ENCODE data around the gene HLF.
"Not testable (repeated sequence)": the region's sequence is repeated elsewhere in the genome, so short reads cannot be mapped to it uniquely, and the experiment has no call there.

Gene HLF

DNA sequence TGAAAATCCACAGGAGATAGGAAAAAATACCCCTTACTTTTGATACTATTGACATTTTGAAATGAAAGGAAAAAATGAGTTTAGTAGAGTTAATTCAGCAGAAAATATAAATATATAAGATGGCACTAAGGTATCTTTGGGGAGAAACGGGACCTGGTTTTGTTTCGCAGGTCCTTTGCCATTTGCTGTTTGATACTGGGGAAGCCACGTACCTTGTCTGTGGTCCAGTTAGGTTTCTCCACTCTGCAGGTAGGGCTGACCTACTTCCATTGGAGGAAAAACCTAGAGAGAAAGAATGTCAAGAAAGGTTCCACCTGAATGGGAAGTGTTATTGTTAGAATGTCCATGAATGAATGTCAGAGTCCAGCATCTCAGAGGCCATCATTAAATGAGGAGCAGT is 48.1 kb downstream of the HLF start:
- DNase-seq (ENCODE audit: low read depth), result no peak

DNA sequence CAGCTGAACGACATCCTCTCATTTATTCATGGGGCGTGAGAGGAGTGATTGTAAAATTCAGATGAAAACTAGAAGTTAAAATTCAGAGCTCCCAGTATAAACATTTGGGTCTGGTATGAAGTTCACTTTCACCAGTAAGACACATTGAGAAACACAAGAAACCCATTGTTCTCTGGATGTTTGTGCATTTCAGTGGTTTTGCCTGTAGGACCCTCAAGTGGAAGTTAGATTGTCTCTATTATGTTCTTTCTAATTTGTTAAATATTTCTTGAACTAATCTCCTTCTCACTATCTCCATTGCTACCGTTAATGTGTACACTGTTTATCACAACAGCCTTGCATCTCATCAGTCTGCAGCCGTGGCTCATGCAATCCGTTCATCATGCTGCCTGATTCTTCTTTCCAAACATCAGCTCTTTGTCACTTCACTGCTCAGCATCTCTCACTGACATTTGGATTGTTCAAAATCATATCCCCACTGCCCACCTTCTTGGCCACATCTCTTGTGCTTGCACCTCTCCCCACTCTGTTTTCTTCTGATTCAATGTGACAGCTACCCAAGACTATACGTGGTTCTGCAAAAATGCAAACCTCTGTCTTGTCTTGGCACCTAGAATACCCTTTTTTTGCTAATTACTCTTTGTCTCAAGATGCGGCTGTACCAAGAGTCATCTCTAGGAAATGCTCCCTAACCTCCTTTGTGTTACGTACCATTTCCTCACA is 49.5 kb downstream of the HLF start:
- no peak for DNase-seq (ENCODE audit: low read depth)

DNA sequence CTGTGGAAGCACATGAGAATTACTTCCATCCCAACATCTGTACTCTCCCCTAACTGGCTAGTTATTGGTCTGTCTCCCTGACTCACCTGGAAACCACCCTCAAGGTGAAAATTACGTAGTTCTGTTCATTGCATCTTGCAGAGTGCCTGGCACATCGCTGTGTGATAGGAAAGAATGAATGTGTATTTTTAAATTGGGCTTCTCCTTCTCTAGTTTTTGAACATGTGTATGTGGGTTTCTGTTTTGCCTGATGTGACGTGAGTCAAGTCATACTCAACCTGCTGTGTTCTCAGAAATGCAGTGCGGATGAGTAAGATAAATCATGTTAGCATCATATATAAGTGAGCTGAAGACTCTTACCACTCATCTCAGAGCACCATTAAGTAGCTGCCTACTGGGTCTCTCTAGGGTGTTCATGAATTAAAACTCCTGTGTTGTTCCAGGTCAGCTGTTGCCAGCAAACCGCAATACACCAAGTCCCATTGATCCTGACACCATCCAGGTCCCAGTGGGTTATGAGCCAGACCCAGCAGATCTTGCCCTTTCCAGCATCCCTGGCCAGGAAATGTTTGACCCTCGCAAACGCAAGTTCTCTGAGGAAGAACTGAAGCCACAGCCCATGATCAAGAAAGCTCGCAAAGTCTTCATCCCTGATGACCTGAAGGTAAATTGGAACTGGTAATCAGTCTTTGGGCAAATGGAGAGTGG is 50.2 kb downstream of the HLF start:
- no peak for DNase-seq (ENCODE audit: low read depth)

DNA sequence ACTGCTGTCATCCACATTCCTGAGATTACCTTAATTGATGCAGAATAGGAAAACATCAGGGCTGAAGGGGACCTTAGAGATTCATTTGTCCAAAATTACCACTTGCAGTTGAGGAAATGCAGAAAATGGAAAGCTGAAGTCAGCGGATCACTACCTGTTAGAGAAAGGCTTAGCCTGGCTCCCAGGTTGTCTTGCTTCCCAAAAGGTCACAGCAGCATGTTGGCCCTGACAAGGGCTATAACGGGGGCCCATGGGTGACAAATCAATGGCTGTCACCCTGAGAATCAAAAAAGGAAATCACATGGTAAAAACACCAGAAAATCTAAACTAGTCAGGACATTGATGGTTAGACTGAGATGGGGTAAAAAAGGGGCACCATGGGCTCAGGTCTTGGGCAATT is 51.7 kb downstream of the HLF start:
- no peak for DNase-seq (ENCODE audit: low read depth)

DNA sequence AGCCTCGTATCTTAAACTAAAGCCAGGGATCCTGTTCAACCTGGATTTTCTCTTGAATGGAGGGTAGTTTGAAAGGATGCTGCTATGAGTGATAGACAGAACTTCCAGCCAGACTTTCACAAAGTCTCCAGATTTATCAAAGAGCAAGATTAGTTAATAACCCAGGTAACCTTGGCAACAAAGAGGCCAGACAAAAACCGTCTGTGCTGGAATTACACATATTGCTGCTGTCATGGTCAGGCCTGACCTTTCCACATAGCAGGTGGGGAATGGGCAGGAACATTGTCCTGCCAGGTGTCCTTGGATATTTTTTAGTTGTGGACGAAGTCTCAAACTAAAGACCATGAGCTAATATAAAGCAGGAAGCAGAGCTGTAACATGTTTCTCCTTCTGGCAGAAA is 52.5 kb downstream of the HLF start:
- no peak for DNase-seq (ENCODE audit: low read depth)

DNA sequence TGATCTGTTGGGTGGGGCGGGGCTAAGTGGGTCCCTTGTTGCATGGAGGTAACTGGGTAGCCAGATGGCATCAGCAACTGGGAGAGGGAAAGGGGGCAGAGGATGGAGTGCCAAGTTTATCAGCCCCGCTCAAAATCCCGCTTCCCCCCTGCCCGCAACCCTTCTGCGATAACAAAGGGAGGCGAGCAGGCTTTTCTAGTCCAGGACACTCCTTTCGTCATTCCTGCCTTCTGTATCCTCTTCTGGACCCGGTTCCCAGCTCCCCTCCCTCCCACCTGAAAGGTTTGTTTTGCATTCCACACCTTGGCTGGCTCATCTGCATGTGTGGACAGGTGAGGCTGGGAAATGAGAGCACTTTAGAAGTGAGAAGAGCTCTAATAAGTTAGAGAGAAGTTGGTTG is 53.3 kb downstream of the HLF start:
- DNase-seq (ENCODE audit: low read depth), result no peak

DNA sequence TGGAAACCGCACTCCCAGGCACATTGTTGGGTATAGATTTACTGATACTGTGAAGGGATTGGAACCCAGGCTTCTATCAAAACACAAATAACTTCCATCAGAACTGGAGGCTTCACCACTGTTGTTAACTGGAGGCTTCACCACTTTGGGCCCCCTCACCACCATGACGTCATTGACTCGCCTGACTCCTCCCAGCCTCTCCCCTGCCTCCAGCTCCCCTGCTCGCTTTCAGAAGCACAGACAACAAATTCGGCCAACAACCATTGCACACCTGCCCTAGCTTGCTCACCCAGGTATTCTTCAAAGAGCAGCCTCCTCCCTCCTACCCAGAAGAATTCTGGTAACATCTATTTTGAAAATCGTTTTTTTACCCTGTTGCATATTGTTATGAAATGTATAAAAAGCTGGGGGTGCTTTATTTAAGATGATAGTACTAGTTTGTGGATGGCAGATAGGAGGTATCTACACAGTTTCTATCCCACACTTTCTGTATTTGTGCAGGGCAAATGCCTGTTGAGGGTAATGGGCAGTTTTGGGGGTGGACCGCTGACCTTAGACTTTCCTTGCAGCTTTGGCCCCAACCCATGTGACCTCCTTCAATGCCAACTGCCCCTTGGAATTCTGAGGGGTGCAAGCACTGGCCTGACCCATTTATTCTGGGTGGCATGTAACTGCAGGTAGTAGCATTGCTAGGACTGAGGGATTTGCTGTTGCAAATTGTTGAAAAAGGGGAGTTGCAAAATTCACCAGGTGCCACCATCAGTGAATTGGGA is 54.1 kb downstream of the HLF start:
- DNase-seq (ENCODE audit: low read depth), result no peak

DNA sequence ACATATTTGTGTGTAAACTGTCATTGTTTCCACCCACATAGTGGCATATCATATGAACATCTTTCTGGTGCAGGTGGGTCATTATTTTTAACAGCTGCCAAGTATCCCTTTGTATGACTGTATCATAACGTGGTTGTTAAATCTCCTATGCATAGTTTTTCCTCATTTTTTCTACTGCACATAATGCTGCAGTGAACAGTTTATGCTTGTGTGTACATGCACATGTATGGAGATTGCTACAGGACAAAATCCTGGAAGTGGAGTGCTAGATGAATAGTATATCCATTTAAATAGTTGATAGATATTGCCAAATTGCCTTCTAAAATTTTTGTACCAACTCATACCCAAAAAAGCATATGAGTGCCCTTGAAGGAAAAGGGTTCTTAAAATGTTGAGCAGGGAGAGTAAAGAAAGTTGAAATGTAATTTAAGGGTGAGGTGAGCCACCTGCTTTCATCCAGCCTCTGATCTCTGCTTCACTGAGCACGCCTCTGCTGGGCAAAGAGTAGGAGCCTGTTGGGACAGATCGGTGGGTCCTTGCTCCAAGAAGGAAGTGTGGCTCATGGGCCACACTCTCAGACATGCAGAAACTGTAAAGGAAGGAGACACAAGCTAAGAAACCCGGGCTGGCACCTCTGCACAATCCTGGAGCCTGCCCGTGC is 55.3 kb downstream of the HLF start:
- DNase-seq (ENCODE audit: low read depth), result no peak

DNA sequence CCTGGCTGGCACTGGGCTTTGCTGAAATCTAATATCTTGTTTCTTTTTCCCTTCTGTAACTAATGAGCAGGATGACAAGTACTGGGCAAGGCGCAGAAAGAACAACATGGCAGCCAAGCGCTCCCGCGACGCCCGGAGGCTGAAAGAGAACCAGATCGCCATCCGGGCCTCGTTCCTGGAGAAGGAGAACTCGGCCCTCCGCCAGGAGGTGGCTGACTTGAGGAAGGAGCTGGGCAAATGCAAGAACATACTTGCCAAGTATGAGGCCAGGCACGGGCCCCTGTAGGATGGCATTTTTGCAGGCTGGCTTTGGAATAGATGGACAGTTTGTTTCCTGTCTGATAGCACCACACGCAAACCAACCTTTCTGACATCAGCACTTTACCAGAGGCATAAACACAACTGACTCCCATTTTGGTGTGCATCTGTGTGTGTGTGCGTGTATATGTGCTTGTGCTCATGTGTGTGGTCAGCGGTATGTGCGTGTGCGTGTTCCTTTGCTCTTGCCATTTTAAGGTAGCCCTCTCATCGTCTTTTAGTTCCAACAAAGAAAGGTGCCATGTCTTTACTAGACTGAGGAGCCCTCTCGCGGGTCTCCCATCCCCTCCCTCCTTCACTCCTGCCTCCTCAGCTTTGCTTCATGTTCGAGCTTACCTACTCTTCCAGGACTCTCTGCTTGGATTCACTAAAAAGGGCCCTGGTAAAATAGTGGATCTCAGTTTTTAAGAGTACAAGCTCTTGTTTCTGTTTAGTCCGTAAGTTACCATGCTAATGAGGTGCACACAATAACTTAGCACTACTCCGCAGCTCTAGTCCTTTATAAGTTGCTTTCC is 56.0 kb downstream of the HLF start:
- DNase-seq (ENCODE audit: low read depth), result no peak

DNA sequence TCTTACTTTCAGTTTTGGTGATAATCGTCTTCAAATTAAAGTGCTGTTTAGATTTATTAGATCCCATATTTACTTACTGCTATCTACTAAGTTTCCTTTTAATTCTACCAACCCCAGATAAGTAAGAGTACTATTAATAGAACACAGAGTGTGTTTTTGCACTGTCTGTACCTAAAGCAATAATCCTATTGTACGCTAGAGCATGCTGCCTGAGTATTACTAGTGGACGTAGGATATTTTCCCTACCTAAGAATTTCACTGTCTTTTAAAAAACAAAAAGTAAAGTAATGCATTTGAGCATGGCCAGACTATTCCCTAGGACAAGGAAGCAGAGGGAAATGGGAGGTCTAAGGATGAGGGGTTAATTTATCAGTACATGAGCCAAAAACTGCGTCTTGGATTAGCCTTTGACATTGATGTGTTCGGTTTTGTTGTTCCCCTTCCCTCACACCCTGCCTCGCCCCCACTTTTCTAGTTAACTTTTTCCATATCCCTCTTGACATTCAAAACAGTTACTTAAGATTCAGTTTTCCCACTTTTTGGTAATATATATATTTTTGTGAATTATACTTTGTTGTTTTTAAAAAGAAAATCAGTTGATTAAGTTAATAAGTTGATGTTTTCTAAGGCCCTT is 56.8 kb downstream of the HLF start:
- DNase-seq (ENCODE audit: low read depth), result no peak

DNA sequence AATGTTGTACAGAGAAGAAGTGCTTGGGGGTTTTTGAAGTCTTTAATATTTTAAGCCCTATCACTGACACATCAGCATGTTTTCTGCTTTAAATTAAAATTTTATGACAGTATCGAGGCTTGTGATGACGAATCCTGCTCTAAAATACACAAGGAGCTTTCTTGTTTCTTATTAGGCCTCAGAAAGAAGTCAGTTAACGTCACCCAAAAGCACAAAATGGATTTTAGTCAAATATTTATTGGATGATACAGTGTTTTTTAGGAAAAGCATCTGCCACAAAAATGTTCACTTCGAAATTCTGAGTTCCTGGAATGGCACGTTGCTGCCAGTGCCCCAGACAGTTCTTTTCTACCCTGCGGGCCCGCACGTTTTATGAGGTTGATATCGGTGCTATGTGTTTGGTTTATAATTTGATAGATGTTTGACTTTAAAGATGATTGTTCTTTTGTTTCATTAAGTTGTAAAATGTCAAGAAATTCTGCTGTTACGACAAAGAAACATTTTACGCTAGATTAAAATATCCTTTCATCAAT is 57.8 kb downstream of the HLF start:
- DNase-seq (ENCODE audit: low read depth), result no peak

DNA sequence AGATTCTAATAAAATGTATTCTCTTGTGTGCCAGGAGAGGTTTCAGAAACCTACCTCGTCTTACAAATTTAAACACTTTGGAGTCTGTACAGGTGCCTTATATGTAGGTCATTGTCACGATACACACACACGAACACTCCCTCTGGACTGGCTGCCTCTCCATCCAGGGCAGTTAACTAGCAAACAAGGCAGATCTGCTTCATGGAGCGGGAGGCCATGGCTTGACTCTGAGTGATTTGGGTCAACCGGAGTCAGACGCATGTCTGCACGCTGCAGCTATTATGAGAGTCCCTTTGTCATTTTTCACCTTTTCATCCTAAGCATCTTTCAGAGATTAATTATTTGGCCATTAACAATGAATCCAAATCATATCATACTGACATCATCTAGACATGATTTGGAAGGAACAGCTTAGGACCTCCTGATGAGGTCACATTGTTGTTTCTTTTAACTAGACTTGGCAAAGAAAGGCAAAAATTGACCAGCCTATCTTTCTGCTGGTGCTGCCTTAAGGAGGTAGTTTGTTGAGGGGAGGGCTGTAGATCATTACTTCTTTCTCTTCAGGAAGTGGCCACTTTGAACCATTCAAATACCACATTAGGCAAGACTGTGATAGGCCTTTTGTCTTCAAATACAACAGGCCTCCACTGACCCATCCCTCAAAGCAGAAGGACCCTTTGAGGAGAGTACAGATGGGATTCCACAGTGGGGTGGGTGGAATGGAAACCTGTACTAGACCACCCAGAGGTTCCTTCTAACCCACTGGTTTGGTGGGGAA is 58.9 kb downstream of the HLF start:
- DNase-seq (ENCODE audit: low read depth), result no peak

DNA sequence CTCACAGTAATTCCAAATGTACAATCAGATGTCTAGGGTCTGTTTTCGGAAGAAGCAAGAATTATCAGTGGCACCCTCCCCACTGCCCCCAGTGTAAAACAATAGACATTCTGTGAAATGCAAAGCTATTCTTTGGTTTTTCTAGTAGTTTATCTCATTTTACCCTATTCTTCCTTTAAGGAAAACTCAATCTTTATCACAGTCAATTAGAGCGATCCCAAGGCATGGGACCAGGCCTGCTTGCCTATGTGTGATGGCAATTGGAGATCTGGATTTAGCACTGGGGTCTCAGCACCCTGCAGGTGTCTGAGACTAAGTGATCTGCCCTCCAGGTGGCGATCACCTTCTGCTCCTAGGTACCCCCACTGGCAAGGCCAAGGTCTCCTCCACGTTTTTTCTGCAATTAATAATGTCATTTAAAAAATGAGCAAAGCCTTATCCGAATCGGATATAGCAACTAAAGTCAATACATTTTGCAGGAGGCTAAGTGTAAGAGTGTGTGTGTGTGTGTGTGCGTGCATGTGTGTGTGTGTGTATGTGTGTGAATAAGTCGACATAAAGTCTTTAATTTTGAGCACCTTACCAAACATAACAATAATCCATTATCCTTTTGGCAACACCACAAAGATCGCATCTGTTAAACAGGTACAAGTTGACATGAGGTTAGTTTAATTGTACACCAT is 59.7 kb downstream of the HLF start:
- no peak for DNase-seq (ENCODE audit: low read depth)

DNA sequence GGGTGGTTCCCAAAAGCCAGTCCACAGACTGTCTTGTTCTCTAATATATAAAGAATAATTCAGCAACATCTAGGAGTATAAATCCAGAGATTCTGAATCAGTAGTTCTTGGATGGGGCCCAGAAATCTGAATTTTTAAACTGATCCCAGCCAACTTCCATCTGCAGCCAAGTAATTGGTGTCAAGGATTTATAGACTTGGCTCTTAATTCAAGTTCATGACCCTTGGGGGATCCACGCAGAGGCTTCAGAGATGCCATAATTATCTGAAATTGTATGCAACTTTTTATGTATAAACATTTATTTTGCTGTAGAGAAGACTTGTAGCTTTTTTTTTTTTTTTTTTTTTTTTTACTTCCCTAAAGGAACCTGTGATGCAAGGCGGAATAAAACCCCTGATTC is 60.6 kb downstream of the HLF start:
- DNase-seq (ENCODE audit: low read depth), result no peak

DNA sequence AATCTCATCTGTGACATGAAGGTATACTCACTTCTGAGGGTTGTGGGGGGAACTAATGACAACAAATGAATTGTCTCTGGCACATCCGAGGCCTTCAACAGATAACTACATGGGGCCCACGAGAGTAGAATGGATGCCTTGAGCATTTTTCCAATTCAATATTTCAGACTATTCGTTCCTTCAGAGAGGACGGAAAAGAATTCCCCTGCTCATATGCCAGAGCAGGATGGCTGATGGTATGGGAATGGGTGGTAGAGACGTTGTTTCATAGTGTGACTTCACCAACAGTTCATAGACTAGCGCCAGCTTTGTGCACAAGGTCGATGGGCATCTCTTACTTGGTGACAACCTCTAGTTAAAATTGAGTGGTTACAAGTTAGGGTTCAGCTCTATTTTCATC is 61.3 kb downstream of the HLF start:
- DNase-seq (ENCODE audit: low read depth), result no peak

DNA sequence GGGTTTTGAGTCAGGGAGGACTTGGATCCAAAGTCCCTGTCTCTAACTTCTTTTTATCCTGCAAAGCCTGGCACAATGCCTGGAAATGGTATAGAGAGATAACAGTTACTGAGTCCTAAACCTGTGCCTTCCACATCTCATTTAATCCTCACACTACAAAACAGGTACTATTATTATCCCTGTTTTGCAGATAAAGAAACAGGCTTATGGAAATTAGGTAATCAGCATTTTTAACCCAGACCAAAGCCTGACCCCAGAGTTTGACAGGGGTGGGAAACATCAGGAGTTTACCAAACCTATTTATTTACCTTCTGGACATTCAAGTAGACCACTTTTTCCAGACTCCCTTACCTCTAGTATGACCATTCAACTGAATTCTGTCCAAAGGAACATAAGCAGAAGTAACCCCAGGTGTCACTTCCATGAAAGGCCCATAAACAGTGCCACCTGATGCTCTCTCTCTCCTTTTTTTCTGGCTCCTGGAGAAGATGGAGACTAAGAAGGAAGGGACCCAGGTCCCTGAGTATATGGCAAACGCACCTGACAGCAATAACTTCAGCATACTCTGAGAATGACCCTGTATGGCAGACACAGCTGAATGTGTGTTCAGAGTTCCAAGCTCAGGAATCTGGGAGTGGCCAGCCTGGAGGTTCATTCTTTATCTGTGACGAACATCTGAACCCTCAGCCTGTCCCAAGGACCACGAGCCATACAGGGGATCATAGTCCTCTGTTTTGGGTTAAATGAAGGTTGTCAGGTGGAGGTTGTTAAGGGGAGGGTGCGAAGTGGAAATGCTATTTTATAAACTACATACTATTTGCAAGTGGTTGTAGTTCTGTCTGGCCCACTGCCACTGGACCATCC is 62.7 kb downstream of the HLF start:
- no peak for DNase-seq (ENCODE audit: low read depth)

DNA sequence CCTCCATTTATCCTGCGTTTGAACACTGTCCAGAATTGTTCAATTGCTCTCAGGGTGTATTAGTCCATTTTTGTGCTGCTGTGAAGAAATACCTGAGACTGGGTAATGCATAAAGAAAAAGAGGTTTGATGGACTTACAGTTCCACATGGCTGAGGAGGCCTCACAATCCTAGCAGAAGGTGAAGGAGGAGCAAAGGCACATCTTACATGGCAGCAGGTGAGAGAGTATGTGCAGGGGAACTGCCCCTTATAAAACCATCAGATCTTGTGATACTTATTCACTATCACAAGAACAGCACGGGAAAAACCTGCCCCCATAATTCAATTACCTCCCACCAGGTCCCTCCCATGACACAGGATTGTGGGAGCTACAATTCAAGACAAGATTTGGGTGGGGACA is 63.8 kb downstream of the HLF start:
- DNase-seq (ENCODE audit: low read depth), result not testable (repeated sequence)

DNA sequence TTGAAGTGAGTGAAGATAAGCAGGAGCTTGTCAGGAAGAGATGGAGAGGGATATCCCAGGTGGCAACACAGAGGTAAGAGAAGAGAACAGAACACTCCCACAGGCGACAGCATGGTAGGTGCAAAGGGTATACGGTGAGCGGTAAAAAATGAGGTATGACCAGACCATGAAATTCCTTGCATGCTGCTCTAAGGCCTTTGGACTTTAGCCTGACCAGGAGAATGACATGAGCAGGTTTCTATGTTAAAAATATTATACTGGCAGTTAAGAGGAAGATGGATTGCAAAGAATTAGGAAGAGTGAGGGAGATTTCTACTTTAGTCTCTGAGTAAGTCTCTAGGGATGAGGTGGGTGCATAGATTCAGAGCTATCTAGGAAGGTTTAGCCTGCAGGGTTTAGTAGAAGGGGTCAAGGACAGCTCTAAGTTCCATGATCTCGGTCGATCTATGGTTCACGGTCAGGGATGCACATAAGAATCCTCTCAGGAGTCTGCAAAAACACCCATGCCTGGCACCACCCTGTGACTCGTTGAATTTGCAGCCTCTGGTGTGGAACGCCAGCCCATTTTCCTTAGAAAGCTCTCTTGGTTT is 65.7 kb downstream of the HLF start:
- DNase-seq (ENCODE audit: low read depth), result no peak
